ENCODE measurements around the gene ZNF407. TPM values are rescaled to one million over a fixed set of nuclear protein-coding genes. Genes with fewer than 3 reads are reported as not detected.

The ZNF407 gene
- total and polyA plus RNA-seq, 10 donors: 2.0 to 41.0 (median 26.3) TPM

GRCh38 chr18:74868461-74868860, 270.8 kb downstream of the ZNF407 start:
- intact Hi-C loops (cut with DNase I; ENCODE audit: low total_unique reads): no loop called here
- H3K36me3 ChIP-seq: no peaks in the 10 kb centered on the region
- no peak for DNase-seq

GRCh38 chr18:74869904-74870863, 272.5 kb downstream of the ZNF407 start:
- Histone ChIP-seq H3K9me3 (no peaks in the 10 kb centered on the region), H3K4me1 (no peaks in the 10 kb centered on the region), H3K27ac (no peak overlapping the region), H3K4me3 (no peak overlapping the region), H3K36me3 (no peaks in the 10 kb centered on the region), H3K27me3 (replicated peaks in 1 of 7) (no peaks in the 10 kb centered on the region)
- intact Hi-C loops (cut with DNase I; ENCODE audit: low total_unique reads): no loop called here
- no peak for DNase-seq
- WGBS, 5 donors: 68 to 85% (median 78%) methylated on average over 5 of the region's 5 CpGs
- TF ChIP-seq POLR2A (IDR thresholded peaks at IDR 0.05): no peak
- TF ChIP-seq POLR2AphosphoS5 (IDR thresholded peaks at IDR 0.05): no peak
- no peak for TF ChIP-seq CTCF (IDR thresholded peaks at IDR 0.05 in 8 of 11, conservative IDR thresholded peaks at IDR 0.05 in 3 of 11)

More at GRCh38 chr18:74868461-74868860, 270.8 kb downstream of the ZNF407 start:
- Histone ChIP-seq H3K27ac (no peak overlapping the region), H3K9me3 (no peaks in the 10 kb centered on the region), H3K27me3 (replicated peaks in 1 of 7) (no peaks in the 10 kb centered on the region), H3K4me3 (no peak overlapping the region), H3K4me1 (no peaks in the 10 kb centered on the region)
- 85 to 90% (median 88%) methylated on average over 4 of the region's 4 CpGs for WGBS, 5 donors
- no peak for TF ChIP-seq POLR2A (IDR thresholded peaks at IDR 0.05)
- TF ChIP-seq CTCF (IDR thresholded peaks at IDR 0.05 in 8 of 11, conservative IDR thresholded peaks at IDR 0.05 in 3 of 11): no peak
- TF ChIP-seq POLR2AphosphoS5 (IDR thresholded peaks at IDR 0.05): no peak

GRCh38 chr18:74870950-74871349, 273.3 kb downstream of the ZNF407 start:
- 87 to 98% (median 93%) methylated on average over 5 of the region's 5 CpGs for WGBS, 5 donors
- TF ChIP-seq POLR2A (IDR thresholded peaks at IDR 0.05) (no peak), CTCF (IDR thresholded peaks at IDR 0.05 in 8 of 11, conservative IDR thresholded peaks at IDR 0.05 in 3 of 11) (no peak), POLR2AphosphoS5 (IDR thresholded peaks at IDR 0.05) (no peak)
- no peak overlapping the region for H3K27ac ChIP-seq
- DNase-seq: no peak
- no peaks in the 10 kb centered on the region for H3K36me3 ChIP-seq
- H3K4me3 ChIP-seq: no peak overlapping the region
- H3K4me1 ChIP-seq: no peaks in the 10 kb centered on the region
- no peaks in the 10 kb centered on the region for H3K27me3 ChIP-seq (replicated peaks in 1 of 7)
- H3K9me3 ChIP-seq: no peaks in the 10 kb centered on the region
- intact Hi-C loops (cut with DNase I; ENCODE audit: low total_unique reads): no loop called here

- Histone ChIP-seq H3K27ac (no peak overlapping the region), H3K36me3 (peaks cover 0 to 20% (median 0%) of the 10 kb centered on the region in 6 donors), H3K4me1 (no peaks in the 10 kb centered on the region), H3K4me3 (no peak overlapping the region), H3K9me3 (no peaks in the 10 kb centered on the region), H3K27me3 (replicated peaks in 1 of 7) (no peaks in the 10 kb centered on the region)
- DNase-seq: no peak
- TF ChIP-seq POLR2AphosphoS5 (IDR thresholded peaks at IDR 0.05) (no peak), POLR2A (IDR thresholded peaks at IDR 0.05) (no peak), CTCF (IDR thresholded peaks at IDR 0.05 in 8 of 11, conservative IDR thresholded peaks at IDR 0.05 in 3 of 11) (no peak)
- intact Hi-C loops (cut with DNase I; ENCODE audit: low total_unique reads): no loop called here
- 92 to 97% (median 96%) methylated on average over 3 of the region's 3 CpGs for WGBS, 5 donors
Measured at GRCh38 chr18:74873629-74874028, 276.0 kb downstream of the ZNF407 start.
